GM12892 (cell line): ENCODE results near the gene GDF11.

Source experiments
- POLR2A ChIP-seq: IDR thresholded peaks from 2 replicates; pipeline ENCODE4 v1.6.1; 2011; ENCODE audit warnings: low read depth, low read length, control low read depth
- POLR2AphosphoS5 ChIP-seq: IDR thresholded peaks from 2 replicates; pipeline ENCODE4 v1.6.1; 2011; ENCODE audit warnings: low read depth, low read length, control low read depth

GRCh38 chr12:55745361-55746173, 2.6 kb downstream of the GDF11 start:
- TF ChIP-seq POLR2AphosphoS5: no peak
- TF ChIP-seq POLR2A: no peak
